Neural cell (in vitro differentiated cells): ENCODE data around the gene SV2B.

ENCODE experiments used
- CTCF ChIP-seq: fragments of 450-650 bp; IDR thresholded peaks from 2 replicates; pipeline ENCODE4 v1.5.1; 2014; ENCODE audit warnings: antibody characterized with exemption, mild to moderate bottlenecking, moderate library complexity; ENCODE audit not compliant: poor library complexity, severe bottlenecking
- EP300 ChIP-seq: fragments of 450-650 bp; conservative IDR thresholded peaks from 2 replicates; pipeline ENCODE4 v1.6.1; 2014; ENCODE audit warnings: antibody characterized with exemption, mild to moderate bottlenecking, moderate library complexity; ENCODE audit not compliant: poor library complexity, severe bottlenecking
- EZH2 ChIP-seq: fragments of 200-600, 300-800 bp; shearing (Covaris generic), sonication (generic); IDR thresholded peaks from 2 replicates; pipeline ENCODE4 v1.6.1; 2014; ENCODE audit warnings: antibody characterized with exemption, low read length, borderline replicate concordance, mild to moderate bottlenecking; ENCODE audit not compliant: insufficient read depth, poor library complexity, severe bottlenecking
- POLR2AphosphoS5 ChIP-seq: IDR thresholded peaks from 2 replicates; pipeline ENCODE4 v1.6.1; 2012
- RAD21 ChIP-seq: fragments of 450-650 bp; conservative IDR thresholded peaks from 2 replicates; pipeline ENCODE4 v1.6.1; 2014; ENCODE audit warnings: antibody characterized with exemption, mild to moderate bottlenecking, moderate library complexity

GRCh38 chr15:91061997-91062396 lies 38.1 kb upstream of the SV2B start:
- TF ChIP-seq CTCF = no peak
- no peak for TF ChIP-seq EP300
- no peak for TF ChIP-seq EZH2
- no peak for TF ChIP-seq POLR2AphosphoS5
- no peak for TF ChIP-seq RAD21
